ENCODE measurements around the gene RGS9BP.
"Not testable (repeated sequence)": the region's sequence is repeated elsewhere in the genome, so short reads cannot be mapped to it uniquely, and the experiment has no call there.

The RGS9BP gene

GRCh38 chr19:32672841-32673240, 2.8 kb upstream of the RGS9BP start:
- no peak for DNase-seq

- no peak for DNase-seq
These were observed 2.1 kb upstream of the RGS9BP start for GRCh38 chr19:32673573-32673972.

- no peak for DNase-seq
These were observed 1.3 kb upstream of the RGS9BP start for GRCh38 chr19:32674153-32674930.

- DNase-seq = peak; percentile 99
These were observed 523 bp upstream of the RGS9BP start, which contains the start of gene ANKRD27 for GRCh38 chr19:32674931-32675719. Gene ANKRD27 (minus strand): TSS chr19:32675180. CDS start chr19:32659015, 16,165 bp downstream.

- DNase-seq = peak; percentile 73
These were observed 692 bp downstream of the RGS9BP start for GRCh38 chr19:32676186-32676894.

- no peak for DNase-seq
These were observed 1.3 kb downstream of the RGS9BP start for GRCh38 chr19:32676895-32677359.

- DNase-seq = no peak
These were observed 2.0 kb downstream of the RGS9BP start for GRCh38 chr19:32677657-32678056.

GRCh38 chr19:32680986-32681385, 5.3 kb downstream of the RGS9BP start:
- no peak for DNase-seq

- DNase-seq = no peak
These were observed 6.7 kb downstream of the RGS9BP start for GRCh38 chr19:32682317-32682716.

GRCh38 chr19:32686847-32687475, 11.3 kb downstream of the RGS9BP start:
- no peak for DNase-seq

- no peak for DNase-seq
These were observed 12.0 kb downstream of the RGS9BP start for GRCh38 chr19:32687681-32688080.

- no peak for DNase-seq
These were observed 12.7 kb downstream of the RGS9BP start for GRCh38 chr19:32688311-32688710.

- peak; percentile 88 for DNase-seq
These were observed 15.8 kb downstream of the RGS9BP start, which contains the start of gene NUDT19 for GRCh38 chr19:32691291-32691951. Gene NUDT19 (plus strand): TSS chr19:32691821. CDS start chr19:32691961, 140 bp downstream.

GRCh38 chr19:32691952-32692726, 16.5 kb downstream of the RGS9BP start:
- DNase-seq = peak; percentile 84

- DNase-seq = no peak
These were observed 17.0 kb downstream of the RGS9BP start for GRCh38 chr19:32692727-32693061.

- peak; percentile 78 for DNase-seq
These were observed 17.8 kb downstream of the RGS9BP start for GRCh38 chr19:32693151-32694108.

GRCh38 chr19:32694316-32694715, 18.7 kb downstream of the RGS9BP start:
- not testable (repeated sequence) for DNase-seq

- DNase-seq = not testable (repeated sequence)
These were observed 19.2 kb downstream of the RGS9BP start for GRCh38 chr19:32694851-32695250.

GRCh38 chr19:32695506-32695905, 19.9 kb downstream of the RGS9BP start:
- DNase-seq = not testable (repeated sequence)

- not testable (repeated sequence) for DNase-seq
These were observed 21.1 kb downstream of the RGS9BP start for GRCh38 chr19:32696771-32697170.
